Neutrophil (primary cell): ENCODE data around the gene GOLGA6A.

Source experiments
- H3K27ac ChIP-seq: fragments of 200-600 bp; sonication (generic); 2 replicates; pipeline ENCODE4 v1.5.1; 2016; ENCODE audit warnings: mild to moderate bottlenecking, moderate library complexity
- H3K27me3 ChIP-seq: fragments of 200-600 bp; sonication (generic); 2 replicates; pipeline ENCODE4 v1.6.0; 2016; ENCODE audit warnings: mild to moderate bottlenecking
- H3K36me3 ChIP-seq: fragments of 200-600 bp; sonication (generic); 2 replicates; pipeline ENCODE4 v1.5.1; 2017
- H3K4me1 ChIP-seq, 2 experiments: fragments of 200-600 bp in 1 of 2; sonication (generic) in 1 of 2; 1 replicate in 1 of 2; 2 replicates in 1 of 2; pipeline versions ENCODE4 v1.5.1 to v1.6.1; 2013 to 2016; ENCODE audit warnings: low read depth in 1 of 2, low read length in 1 of 2, mild to moderate bottlenecking in 1 of 2, moderate library complexity in 1 of 2; ENCODE audit not compliant: control insufficient read depth in 1 of 2, insufficient read depth in 1 of 2
- H3K4me3 ChIP-seq, 2 experiments: fragments of 200-600 bp in 1 of 2; sonication (generic) in 1 of 2; 1 replicate in 1 of 2; 2 replicates in 1 of 2; pipeline ENCODE4 v1.5.1; 2013 to 2016; ENCODE audit warnings: low read depth in 1 of 2, low read length in 1 of 2, mild to moderate bottlenecking in 1 of 2, moderate library complexity in 1 of 2
- H3K9me3 ChIP-seq: fragments of 200-600 bp; sonication (generic); 2 replicates; pipeline ENCODE4 v1.5.1; 2016
- TF ChIP-seq, protein P1 (sequence below): fragments of 200-600 bp; sonication (generic); IDR thresholded peaks from 2 replicates; pipeline ENCODE4 v1.5.1; 2016; ENCODE audit warnings: antibody characterized with exemption

The GOLGA6A gene

GRCh38 chr15:74032046-74032445, 50.3 kb downstream of the GOLGA6A start:
- H3K27me3 ChIP-seq = no peaks in the 10 kb centered on the region
- H3K36me3 ChIP-seq = peaks cover 81% of the 10 kb centered on the region
- H3K4me3 ChIP-seq = no peak overlapping the region
- H3K27ac ChIP-seq = no peak overlapping the region
- H3K9me3 ChIP-seq = no peaks in the 10 kb centered on the region
- TF ChIP-seq, protein P1, sequence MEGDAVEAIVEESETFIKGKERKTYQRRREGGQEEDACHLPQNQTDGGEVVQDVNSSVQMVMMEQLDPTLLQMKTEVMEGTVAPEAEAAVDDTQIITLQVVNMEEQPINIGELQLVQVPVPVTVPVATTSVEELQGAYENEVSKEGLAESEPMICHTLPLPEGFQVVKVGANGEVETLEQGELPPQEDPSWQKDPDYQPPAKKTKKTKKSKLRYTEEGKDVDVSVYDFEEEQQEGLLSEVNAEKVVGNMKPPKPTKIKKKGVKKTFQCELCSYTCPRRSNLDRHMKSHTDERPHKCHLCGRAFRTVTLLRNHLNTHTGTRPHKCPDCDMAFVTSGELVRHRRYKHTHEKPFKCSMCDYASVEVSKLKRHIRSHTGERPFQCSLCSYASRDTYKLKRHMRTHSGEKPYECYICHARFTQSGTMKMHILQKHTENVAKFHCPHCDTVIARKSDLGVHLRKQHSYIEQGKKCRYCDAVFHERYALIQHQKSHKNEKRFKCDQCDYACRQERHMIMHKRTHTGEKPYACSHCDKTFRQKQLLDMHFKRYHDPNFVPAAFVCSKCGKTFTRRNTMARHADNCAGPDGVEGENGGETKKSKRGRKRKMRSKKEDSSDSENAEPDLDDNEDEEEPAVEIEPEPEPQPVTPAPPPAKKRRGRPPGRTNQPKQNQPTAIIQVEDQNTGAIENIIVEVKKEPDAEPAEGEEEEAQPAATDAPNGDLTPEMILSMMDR = no peak
- peaks cover 0 to 2% of the 10 kb centered on the region in 2 experiments for H3K4me1 ChIP-seq

DNA sequence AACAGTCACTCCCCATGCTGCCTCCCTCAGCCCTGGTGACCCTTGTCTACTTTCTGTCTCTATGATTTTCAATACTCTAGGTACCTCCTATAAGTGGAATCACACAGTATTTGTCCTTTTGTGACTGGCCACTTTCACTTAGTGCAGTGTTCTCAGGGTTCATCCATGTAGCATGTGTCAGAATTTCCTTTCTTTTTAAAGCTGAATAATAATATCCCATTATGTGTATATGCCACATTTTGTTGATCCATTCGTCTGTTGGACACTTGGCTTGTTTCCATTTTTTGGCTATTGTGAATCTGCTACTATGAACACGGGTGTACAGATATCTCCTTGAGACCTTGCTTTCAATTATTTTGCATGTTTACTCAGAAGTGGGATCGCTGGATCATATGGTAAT, 53.7 kb downstream of the GOLGA6A start:
- Histone ChIP-seq H3K4me1 (peaks cover 0 to 2% of the 10 kb centered on the region in 2 experiments), H3K36me3 (peaks cover 81% of the 10 kb centered on the region), H3K4me3 (no peak overlapping the region), H3K27me3 (no peaks in the 10 kb centered on the region), H3K9me3 (no peaks in the 10 kb centered on the region), H3K27ac (no peak overlapping the region)
- TF ChIP-seq, protein P1 = no peak

GRCh38 chr15:74027688-74028087, 54.7 kb downstream of the GOLGA6A start:
- Histone ChIP-seq H3K27ac (no peak overlapping the region), H3K27me3 (no peaks in the 10 kb centered on the region), H3K4me3 (no peak overlapping the region), H3K36me3 (peaks cover 81% of the 10 kb centered on the region), H3K4me1 (peaks cover 0 to under 1% of the 10 kb centered on the region in 2 experiments), H3K9me3 (no peaks in the 10 kb centered on the region)
- TF ChIP-seq, protein P1 = no peak

GRCh38 chr15:74025436-74025835, 56.9 kb downstream of the GOLGA6A start:
- H3K4me1 ChIP-seq = no peaks in the 10 kb centered on the region
- no peak overlapping the region for H3K4me3 ChIP-seq
- TF ChIP-seq, protein P1 = no peak
- H3K27me3 ChIP-seq = no peaks in the 10 kb centered on the region
- H3K36me3 ChIP-seq = peaks cover 78% of the 10 kb centered on the region
- no peak overlapping the region for H3K27ac ChIP-seq
- no peaks in the 10 kb centered on the region for H3K9me3 ChIP-seq

GRCh38 chr15:74024687-74025086, 57.7 kb downstream of the GOLGA6A start:
- H3K27ac ChIP-seq = no peak overlapping the region
- H3K36me3 ChIP-seq = peaks cover 73% of the 10 kb centered on the region
- no peak overlapping the region for H3K4me3 ChIP-seq
- H3K9me3 ChIP-seq = no peaks in the 10 kb centered on the region
- TF ChIP-seq, protein P1 = no peak
- no peaks in the 10 kb centered on the region for H3K27me3 ChIP-seq
- H3K4me1 ChIP-seq = no peaks in the 10 kb centered on the region
